ENCODE measurements around the gene ITCH. TPM values are rescaled to one million over a fixed set of nuclear protein-coding genes. Genes with fewer than 3 reads are reported as not detected.
"Not testable (repeated sequence)": the region's sequence is repeated elsewhere in the genome, so short reads cannot be mapped to it uniquely, and the experiment has no call there.

ITCH gene
- total and polyA plus RNA-seq, 7 experiments from 2014 or later: 14.6 to 70.4 (median 58.9) TPM

GRCh38 chr20:34364223-34364506, 1.1 kb downstream of the ITCH start:
- Mint-ChIP-seq H3K36me3 (peaks cover 4 to 18% (median 5%) of the 10 kb centered on the region in 5 donors), H3K4me1 (peaks cover 34 to 57% (median 53%) of the 10 kb centered on the region in 7 donors), H3K4me3 (peak overlapping the region; percentile 85 to 98 (median 94)), H3K9me3 (no peaks in the 10 kb centered on the region), H3K27ac (peak overlapping the region; percentile 64 to 99 (median 76)), H3K27me3 (peaks cover 0 to 3% (median 0%) of the 10 kb centered on the region in 5 donors)
- Histone ChIP-seq H3K4me3 (ENCODE audit: low read length) (peak overlapping the region; percentile 93), H3K9me3 (ENCODE audit: control insufficient read depth in 2 of 3, low read length in 3 of 3) (no peaks in the 10 kb centered on the region), H3K27ac (ENCODE audit: low read depth, low read length) (peak overlapping the region; percentile 98), H3K27me3 (ENCODE audit: control insufficient read depth in 2 of 2, insufficient read depth in 2 of 2, low read length in 2 of 2) (no peaks in the 10 kb centered on the region), H3K4me1 (ENCODE audit: control insufficient read depth in 2 of 2, insufficient read depth in 2 of 2, low read length in 2 of 2) (peaks cover 25 to 49% of the 10 kb centered on the region in 2 donors), H3K36me3 (ENCODE audit: control insufficient read depth in 2 of 3, insufficient read depth in 3 of 3, low read length in 3 of 3) (peaks cover 0 to 3% (median 0%) of the 10 kb centered on the region in 3 experiments)
- intact Hi-C loops (cut with micrococcal nuclease): loop anchor here (5.0 kb wide), 5 partner anchors 343 to 913 kb away; partner anchors contain the start of genes CHMP4B (in 1 of the 2), MMP24OS (in 1 of the 2) and RALY (in 1 of the 2)
- ChIA-PET POLR2A (interaction anchor here (1.0 to 2.5 kb wide), 2 partner anchors 151 to 252 kb away, joined by 4 to 7 read pairs; partner anchors contain the start of gene EIF2S2), CTCF (no interaction called here)
- DNase-seq (no peak), ATAC-seq (no peak)

- H3K9me3 Mint-ChIP-seq: no peaks in the 10 kb centered on the region
- ATAC-seq: peak; percentile 8
- H3K4me1 Mint-ChIP-seq: peaks cover 40 to 67% (median 58%) of the 10 kb centered on the region in 7 donors
These were observed 2.7 kb downstream of the ITCH start for GRCh38 chr20:34365765-34366213.

GRCh38 chr20:34367155-34367554, 4.1 kb downstream of the ITCH start:
- POLR2A ChIA-PET: interaction anchor here (0.6 to 0.7 kb wide), 2 partner anchors 11 to 1378 kb away, joined by 3 to 5 read pairs; no protein-coding TSS in a partner anchor

More at GRCh38 chr20:34365765-34366213, 2.7 kb downstream of the ITCH start:
- Mint-ChIP-seq H3K27me3 (peaks cover 0 to 3% (median 0%) of the 10 kb centered on the region in 5 donors), H3K27ac (peak overlapping the region in 7 of 9 donors; percentile 2 to 86 (median 64)), H3K4me3 (peak overlapping the region; percentile 42 to 76 (median 69)), H3K36me3 (peaks cover 8 to 28% (median 18%) of the 10 kb centered on the region in 5 donors)
- peaks cover 0 to 17% (median 6%) of the 10 kb centered on the region in 3 experiments for H3K36me3 ChIP-seq (ENCODE audit: control insufficient read depth in 2 of 3, insufficient read depth in 3 of 3, low read length in 3 of 3)
- peaks cover 25 to 51% of the 10 kb centered on the region in 2 donors for H3K4me1 ChIP-seq (ENCODE audit: control insufficient read depth in 2 of 2, insufficient read depth in 2 of 2, low read length in 2 of 2)
- H3K27ac ChIP-seq (ENCODE audit: low read depth, low read length): no peak overlapping the region
- H3K4me3 ChIP-seq (ENCODE audit: low read length): no peak overlapping the region
- CTCF ChIA-PET: interaction anchor here (0.6 kb wide), 1 partner anchor 1256 kb away, joined by 3 read pairs; no protein-coding TSS in a partner anchor
- H3K27me3 ChIP-seq (ENCODE audit: control insufficient read depth in 2 of 2, insufficient read depth in 2 of 2, low read length in 2 of 2): no peaks in the 10 kb centered on the region
- peak in 1 of 9 donors; percentile 27 for DNase-seq
- intact Hi-C loops (cut with micrococcal nuclease): no loop called here
- POLR2A ChIA-PET: no interaction called here
- H3K9me3 ChIP-seq (ENCODE audit: control insufficient read depth in 2 of 3, low read length in 3 of 3): no peaks in the 10 kb centered on the region

GRCh38 chr20:34367911-34368310, 4.8 kb downstream of the ITCH start:
- intact Hi-C loops (cut with micrococcal nuclease): not testable (repeated sequence)

More at GRCh38 chr20:34367155-34367554, 4.1 kb downstream of the ITCH start:
- no peak overlapping the region for H3K27ac ChIP-seq (ENCODE audit: low read depth, low read length)
- no peak for DNase-seq
- peaks cover 0 to 17% (median 6%) of the 10 kb centered on the region in 3 experiments for H3K36me3 ChIP-seq (ENCODE audit: control insufficient read depth in 2 of 3, insufficient read depth in 3 of 3, low read length in 3 of 3)
- intact Hi-C loops (cut with micrococcal nuclease): no loop called here
- peaks cover 25 to 51% of the 10 kb centered on the region in 2 donors for H3K4me1 ChIP-seq (ENCODE audit: control insufficient read depth in 2 of 2, insufficient read depth in 2 of 2, low read length in 2 of 2)
- peaks cover 0 to 3% (median 0%) of the 10 kb centered on the region in 5 donors for H3K27me3 Mint-ChIP-seq
- peaks cover 9 to 31% (median 23%) of the 10 kb centered on the region in 5 donors for H3K36me3 Mint-ChIP-seq
- no peak for ATAC-seq
- H3K4me3 Mint-ChIP-seq: peak overlapping the region in 8 of 10 donors; percentile 3 to 76 (median 45)
- no peaks in the 10 kb centered on the region for H3K9me3 Mint-ChIP-seq
- peak overlapping the region in 6 of 9 donors; percentile 51 to 80 (median 75) for H3K27ac Mint-ChIP-seq
- H3K4me3 ChIP-seq (ENCODE audit: low read length): no peak overlapping the region
- H3K27me3 ChIP-seq (ENCODE audit: control insufficient read depth in 2 of 2, insufficient read depth in 2 of 2, low read length in 2 of 2): no peaks in the 10 kb centered on the region
- H3K4me1 Mint-ChIP-seq: peaks cover 40 to 69% (median 58%) of the 10 kb centered on the region in 7 donors
- H3K9me3 ChIP-seq (ENCODE audit: control insufficient read depth in 2 of 3, low read length in 3 of 3): no peaks in the 10 kb centered on the region
- CTCF ChIA-PET: no interaction called here

GRCh38 chr20:34368547-34368946, 5.5 kb downstream of the ITCH start:
- no peaks in the 10 kb centered on the region for H3K9me3 ChIP-seq (ENCODE audit: control insufficient read depth in 2 of 3, low read length in 3 of 3)
- DNase-seq: no peak
- Mint-ChIP-seq H3K27ac (peak overlapping the region in 4 of 9 donors; percentile 0 to 82 (median 24)), H3K4me3 (no peak overlapping the region), H3K9me3 (no peaks in the 10 kb centered on the region), H3K4me1 (peaks cover 39 to 61% (median 49%) of the 10 kb centered on the region in 7 donors), H3K36me3 (peaks cover 5 to 30% (median 22%) of the 10 kb centered on the region in 5 donors), H3K27me3 (no peaks in the 10 kb centered on the region)
- intact Hi-C loops (cut with micrococcal nuclease): no loop called here
- ChIA-PET POLR2A (no interaction called here), CTCF (no interaction called here)
- peaks cover 20 to 48% of the 10 kb centered on the region in 2 donors for H3K4me1 ChIP-seq (ENCODE audit: control insufficient read depth in 2 of 2, insufficient read depth in 2 of 2, low read length in 2 of 2)
- H3K36me3 ChIP-seq (ENCODE audit: control insufficient read depth in 2 of 3, insufficient read depth in 3 of 3, low read length in 3 of 3): peaks cover 0 to 22% (median 6%) of the 10 kb centered on the region in 3 experiments
- H3K27ac ChIP-seq (ENCODE audit: low read depth, low read length): no peak overlapping the region
- H3K27me3 ChIP-seq (ENCODE audit: control insufficient read depth in 2 of 2, insufficient read depth in 2 of 2, low read length in 2 of 2): no peaks in the 10 kb centered on the region
- H3K4me3 ChIP-seq (ENCODE audit: low read length): no peak overlapping the region
- no peak for ATAC-seq

More at GRCh38 chr20:34367911-34368310, 4.8 kb downstream of the ITCH start:
- Mint-ChIP-seq H3K4me3 (peak overlapping the region in 3 of 10 donors; percentile 10 to 70 (median 13)), H3K27ac (peak overlapping the region in 6 of 9 donors; percentile 0 to 79 (median 50)), H3K36me3 (peaks cover 9 to 31% (median 23%) of the 10 kb centered on the region in 5 donors), H3K4me1 (peaks cover 40 to 65% (median 53%) of the 10 kb centered on the region in 7 donors)
- peaks cover 0 to 21% (median 6%) of the 10 kb centered on the region in 3 experiments for H3K36me3 ChIP-seq (ENCODE audit: control insufficient read depth in 2 of 3, insufficient read depth in 3 of 3, low read length in 3 of 3)
- H3K27ac ChIP-seq (ENCODE audit: low read depth, low read length); H3K9me3 ChIP-seq (ENCODE audit: control insufficient read depth in 2 of 3, low read length in 3 of 3); DNase-seq; ATAC-seq; CTCF ChIA-PET; H3K27me3 Mint-ChIP-seq; H3K27me3 ChIP-seq (ENCODE audit: control insufficient read depth in 2 of 2, insufficient read depth in 2 of 2, low read length in 2 of 2); H3K4me3 ChIP-seq (ENCODE audit: low read length); POLR2A ChIA-PET; H3K9me3 Mint-ChIP-seq: not testable (repeated sequence)
- peaks cover 21 to 48% of the 10 kb centered on the region in 2 donors for H3K4me1 ChIP-seq (ENCODE audit: control insufficient read depth in 2 of 2, insufficient read depth in 2 of 2, low read length in 2 of 2)

GRCh38 chr20:34369265-34369664, 6.2 kb downstream of the ITCH start:
- no peak overlapping the region for H3K4me3 Mint-ChIP-seq
- Histone ChIP-seq H3K4me1 (ENCODE audit: control insufficient read depth in 2 of 2, insufficient read depth in 2 of 2, low read length in 2 of 2) (peaks cover 17 to 45% of the 10 kb centered on the region in 2 donors), H3K4me3 (ENCODE audit: low read length) (no peak overlapping the region), H3K27ac (ENCODE audit: low read depth, low read length) (no peak overlapping the region), H3K36me3 (ENCODE audit: control insufficient read depth in 2 of 3, insufficient read depth in 3 of 3, low read length in 3 of 3) (peaks cover 0 to 23% (median 6%) of the 10 kb centered on the region in 3 experiments), H3K27me3 (ENCODE audit: control insufficient read depth in 2 of 2, insufficient read depth in 2 of 2, low read length in 2 of 2) (no peaks in the 10 kb centered on the region), H3K9me3 (ENCODE audit: control insufficient read depth in 2 of 3, low read length in 3 of 3) (no peaks in the 10 kb centered on the region)
- H3K27me3 Mint-ChIP-seq: no peaks in the 10 kb centered on the region
- ChIA-PET POLR2A (no interaction called here), CTCF (no interaction called here)
- DNase-seq (no peak), ATAC-seq (peak; percentile 36)
- peaks cover 38 to 58% (median 47%) of the 10 kb centered on the region in 7 donors for H3K4me1 Mint-ChIP-seq
- intact Hi-C loops (cut with micrococcal nuclease): no loop called here
- peak overlapping the region in 2 of 9 donors; percentile 10 to 82 for H3K27ac Mint-ChIP-seq
- peaks cover 5 to 33% (median 26%) of the 10 kb centered on the region in 5 donors for H3K36me3 Mint-ChIP-seq
- H3K9me3 Mint-ChIP-seq: no peaks in the 10 kb centered on the region

Data from naive thymus-derived CD4-positive, alpha-beta T cell (primary cell).